HG03060 (cell line): ENCODE data around the gene RNASEH2A.

Experiments
- ATAC-seq: cut with Tn5 transposase; IDR thresholded peaks from one replicate; pipeline ENCODE4 v1.9.1; 2021; ENCODE audit warnings: low read depth, moderate number of reproducible peaks; ENCODE audit not compliant: unreplicated experiment

The RNASEH2A gene

DNA sequence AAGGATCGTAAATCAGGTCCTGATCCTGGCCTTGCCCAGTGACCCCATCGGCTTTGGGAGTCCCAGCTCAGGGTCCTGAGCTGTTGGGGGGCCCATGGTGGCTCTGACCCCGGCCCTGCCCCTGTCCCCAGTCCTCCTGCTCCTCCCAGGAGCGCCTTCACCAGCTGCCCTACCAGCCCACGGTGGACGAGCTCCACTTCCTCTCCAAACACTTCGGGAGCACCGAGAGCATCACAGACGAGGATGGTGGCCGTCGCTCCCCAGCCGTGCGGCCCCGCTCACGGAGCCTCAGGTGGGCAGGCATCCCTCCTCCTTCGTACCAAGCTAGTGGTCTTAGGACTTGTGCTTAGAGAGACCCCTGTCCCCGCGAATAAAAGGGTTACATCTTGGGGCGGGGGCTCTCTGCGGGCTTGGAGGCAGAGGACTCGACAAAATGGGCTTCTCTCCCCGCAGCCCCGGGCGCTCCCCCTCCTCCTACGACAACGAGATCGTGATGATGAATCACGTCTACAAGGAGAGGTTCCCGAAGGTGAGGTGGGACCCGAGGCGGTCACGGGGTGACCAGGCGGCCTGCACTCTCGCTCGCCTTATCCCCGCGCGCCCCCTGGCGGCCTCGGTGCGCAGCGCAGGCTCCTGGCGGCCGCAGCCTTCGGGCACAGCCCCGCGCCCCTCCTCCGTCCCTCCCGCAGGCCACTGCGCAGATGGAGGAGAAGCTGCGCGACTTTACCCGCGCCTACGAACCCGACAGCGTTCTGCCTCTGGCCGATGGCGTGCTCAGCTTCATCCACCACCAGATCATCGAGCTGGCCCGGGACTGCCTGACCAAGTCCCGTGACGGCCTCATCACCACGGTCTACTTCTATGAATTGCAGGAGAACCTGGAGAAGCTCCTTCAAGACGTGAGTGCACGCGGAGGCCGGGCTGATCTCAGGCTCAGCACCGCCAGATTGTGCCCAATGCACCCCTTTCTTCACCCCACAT, 41.1 kb downstream of the RNASEH2A start:
- no peak for ATAC-seq

DNA sequence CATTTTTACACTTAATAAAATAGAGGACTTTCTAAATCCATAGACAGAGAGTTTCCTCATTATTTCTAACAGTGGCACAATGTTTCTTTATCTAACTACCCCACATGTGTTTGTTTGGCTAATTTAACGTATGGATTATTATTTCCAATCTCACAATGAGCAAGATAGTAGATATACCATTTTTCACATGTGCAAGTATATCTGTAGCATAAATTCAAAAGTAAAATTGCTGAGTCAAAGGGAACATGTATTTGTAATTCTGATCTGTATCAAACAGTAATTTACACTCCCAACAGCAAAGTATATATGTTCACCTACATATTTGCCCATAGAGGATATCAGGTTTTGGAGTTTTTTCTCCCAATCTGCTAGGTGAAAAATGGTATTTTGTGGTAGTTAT, 50.3 kb downstream of the RNASEH2A start:
- no peak for ATAC-seq

DNA sequence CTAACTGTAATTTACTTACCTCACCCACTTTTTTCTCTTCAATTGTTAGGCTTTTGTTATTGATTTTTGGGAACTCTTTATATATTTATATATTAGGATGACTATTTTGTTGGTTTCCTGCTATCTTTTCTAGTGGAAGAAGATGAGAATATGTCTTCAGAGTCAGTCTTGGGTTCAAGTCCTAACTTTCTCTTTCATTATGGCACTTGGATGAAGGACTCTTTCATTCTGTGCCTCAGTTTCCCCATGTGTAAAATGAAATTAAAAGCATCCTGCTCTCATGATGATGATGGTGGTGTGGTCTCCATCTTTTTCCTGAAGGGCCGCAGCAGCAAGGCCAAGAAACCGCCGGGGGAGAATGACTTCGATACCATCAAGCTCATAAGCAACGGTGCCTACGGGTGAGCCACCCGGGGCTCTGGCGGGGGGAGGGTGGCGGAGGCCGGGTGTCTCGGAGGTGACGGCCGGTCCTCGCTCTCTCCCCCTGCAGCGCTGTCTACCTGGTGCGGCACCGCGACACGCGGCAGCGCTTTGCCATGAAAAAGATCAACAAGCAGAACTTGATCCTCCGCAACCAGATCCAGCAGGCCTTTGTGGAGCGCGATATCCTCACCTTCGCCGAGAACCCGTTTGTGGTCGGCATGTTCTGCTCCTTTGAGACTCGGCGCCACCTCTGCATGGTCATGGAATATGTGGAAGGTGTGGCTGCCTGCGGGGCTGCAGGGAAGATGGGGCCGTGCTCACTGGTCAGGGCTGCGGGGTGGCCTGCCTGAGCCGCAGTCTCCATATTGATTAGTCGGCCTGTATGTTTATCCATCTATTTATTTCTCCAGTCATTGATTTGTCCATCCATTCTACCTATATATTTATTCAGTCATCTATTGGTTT, 51.9 kb downstream of the RNASEH2A start:
- ATAC-seq: no peak

DNA sequence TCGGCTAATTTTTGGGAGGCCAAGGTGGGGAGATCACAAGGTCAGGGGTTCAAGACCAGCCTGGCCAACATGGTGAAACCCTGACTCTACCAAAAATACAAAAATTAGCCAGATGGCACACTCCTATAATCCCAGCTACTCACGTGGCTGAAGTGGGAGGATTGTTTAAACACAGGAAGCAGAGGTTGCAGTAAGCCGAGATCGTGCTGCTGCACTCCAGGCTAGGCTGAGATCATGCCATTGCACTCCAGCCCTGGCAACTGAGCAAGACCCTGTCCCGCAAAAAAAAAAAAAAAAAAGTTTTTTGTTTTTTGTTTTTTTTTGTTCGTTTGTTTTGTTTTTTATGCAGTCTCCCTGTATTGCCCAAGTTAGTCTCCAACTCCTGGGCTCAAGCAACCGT, 53.2 kb downstream of the RNASEH2A start:
- ATAC-seq: no peak
